ENCODE data around the gene KNDC1.

KNDC1 gene

GRCh38 chr10:133114726-133115452, 45.1 kb upstream of the KNDC1 start:
- DNase-seq (ENCODE audit: low read depth): no peak
- TF ChIP-seq CTCF (IDR thresholded peaks at IDR 0.05; ENCODE audit: low read length, missing control alignments): no peak
- no peak overlapping the region for H3K4me3 ChIP-seq (replicated peaks; ENCODE audit: low read depth, low read length)

- no peak for DNase-seq (ENCODE audit: low read depth)
- no peak overlapping the region for H3K4me3 ChIP-seq (replicated peaks; ENCODE audit: low read depth, low read length)
- TF ChIP-seq CTCF (IDR thresholded peaks at IDR 0.05; ENCODE audit: low read length, missing control alignments): no peak
Measured at GRCh38 chr10:133115453-133115842, 44.6 kb upstream of the KNDC1 start.

GRCh38 chr10:133115976-133116375, 44.0 kb upstream of the KNDC1 start:
- H3K4me3 ChIP-seq (replicated peaks; ENCODE audit: low read depth, low read length): no peak overlapping the region
- TF ChIP-seq CTCF (IDR thresholded peaks at IDR 0.05; ENCODE audit: low read length, missing control alignments): no peak
- DNase-seq (ENCODE audit: low read depth): no peak

- TF ChIP-seq CTCF (IDR thresholded peaks at IDR 0.05; ENCODE audit: low read length, missing control alignments): no peak
- no peak overlapping the region for H3K4me3 ChIP-seq (replicated peaks; ENCODE audit: low read depth, low read length)
- DNase-seq (ENCODE audit: low read depth): no peak
Measured at GRCh38 chr10:133116455-133116854, 43.6 kb upstream of the KNDC1 start.

GRCh38 chr10:133117036-133117687, 42.9 kb upstream of the KNDC1 start:
- H3K4me3 ChIP-seq (replicated peaks; ENCODE audit: low read depth, low read length): no peak overlapping the region
- no peak for TF ChIP-seq CTCF (IDR thresholded peaks at IDR 0.05; ENCODE audit: low read length, missing control alignments)
- DNase-seq (ENCODE audit: low read depth): no peak

GRCh38 chr10:133117688-133118071, 42.3 kb upstream of the KNDC1 start:
- H3K4me3 ChIP-seq (replicated peaks; ENCODE audit: low read depth, low read length): no peak overlapping the region
- no peak for TF ChIP-seq CTCF (IDR thresholded peaks at IDR 0.05; ENCODE audit: low read length, missing control alignments)
- no peak for DNase-seq (ENCODE audit: low read depth)

GRCh38 chr10:133121479-133121878, 38.5 kb upstream of the KNDC1 start:
- H3K4me3 ChIP-seq (replicated peaks; ENCODE audit: low read depth, low read length): no peak overlapping the region
- DNase-seq (ENCODE audit: low read depth): no peak
- TF ChIP-seq CTCF (IDR thresholded peaks at IDR 0.05; ENCODE audit: low read length, missing control alignments): no peak

Data from fibroblast of pulmonary artery (primary cell).